GM19043 (cell line): ENCODE results near the gene KAZN.

Experiments used
- ATAC-seq: cut with Tn5 transposase; IDR thresholded peaks from one replicate; pipeline ENCODE4 v1.9.1; 2021; ENCODE audit warnings: low read depth; ENCODE audit not compliant: unreplicated experiment

Gene KAZN

DNA sequence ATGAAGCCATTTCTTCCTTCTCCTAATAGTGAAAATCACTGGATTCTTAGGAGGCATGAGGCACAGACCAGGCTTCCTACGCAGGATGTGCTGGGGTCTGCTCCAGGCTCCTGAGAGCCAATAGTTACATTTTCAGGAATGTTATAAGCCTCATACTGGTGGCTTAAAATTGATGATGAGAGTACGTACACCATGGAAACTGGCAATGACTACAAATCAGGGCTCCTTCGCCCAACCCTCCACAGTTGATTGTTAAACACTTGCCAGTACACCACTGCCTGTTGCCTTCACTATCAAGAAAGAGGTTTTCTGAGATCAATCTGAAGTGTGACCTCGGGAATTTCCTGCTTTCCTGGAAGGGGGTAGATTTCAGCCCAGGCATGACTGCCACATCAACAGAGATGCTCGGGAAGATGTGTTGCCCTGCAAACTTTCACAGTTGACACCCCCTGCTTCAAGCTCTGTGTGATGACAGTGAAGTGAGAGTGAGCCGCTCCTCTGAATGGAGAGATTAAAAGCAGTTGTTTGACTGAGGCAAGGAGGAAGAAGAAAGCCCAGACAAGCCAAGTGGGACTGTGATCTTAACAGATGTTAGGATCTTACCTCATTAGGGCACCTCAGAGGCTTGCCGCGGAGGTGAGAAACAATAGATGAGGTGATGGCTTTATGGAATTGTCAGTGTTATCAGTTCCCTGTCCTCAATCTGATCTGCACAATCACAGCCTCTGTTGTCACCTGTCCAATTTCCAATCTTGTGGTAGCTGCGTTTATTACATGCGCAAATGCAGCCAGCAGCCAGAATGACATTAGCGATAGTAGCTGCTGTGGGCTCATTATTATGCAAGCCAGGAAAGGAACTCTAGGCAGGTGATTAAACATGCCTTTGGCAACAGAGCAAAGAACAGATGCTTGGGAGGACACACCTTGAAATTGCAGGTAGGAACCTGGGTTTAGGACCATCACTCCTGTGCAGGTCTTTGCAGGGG is 277.3 kb downstream of the KAZN start:
- no peak for ATAC-seq

- ATAC-seq = no peak
Observed at GRCh38 chr1:14876747-14877146, 278.3 kb downstream of the KAZN start.

- ATAC-seq = no peak
Observed at GRCh38 chr1:14877224-14877623, 278.7 kb downstream of the KAZN start.

DNA sequence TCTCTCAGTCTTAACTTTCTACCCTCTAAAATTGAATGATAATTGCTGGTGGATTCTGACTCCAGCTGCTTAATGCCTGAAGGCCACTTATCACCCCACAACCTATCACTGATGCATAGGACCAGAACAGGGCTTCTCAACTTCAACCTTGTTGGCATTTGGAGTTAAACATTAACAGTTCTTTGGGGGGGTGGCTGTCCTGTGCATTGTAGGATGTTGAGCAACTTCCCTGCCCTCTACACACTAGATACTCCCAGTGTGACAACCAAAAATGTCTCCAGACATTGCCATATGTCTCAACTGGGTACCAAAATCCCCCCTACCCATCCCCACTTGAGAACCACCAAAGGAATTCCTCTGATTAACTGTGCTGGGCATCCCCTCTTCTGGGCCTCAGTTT is 279.6 kb downstream of the KAZN start:
- no peak for ATAC-seq

DNA sequence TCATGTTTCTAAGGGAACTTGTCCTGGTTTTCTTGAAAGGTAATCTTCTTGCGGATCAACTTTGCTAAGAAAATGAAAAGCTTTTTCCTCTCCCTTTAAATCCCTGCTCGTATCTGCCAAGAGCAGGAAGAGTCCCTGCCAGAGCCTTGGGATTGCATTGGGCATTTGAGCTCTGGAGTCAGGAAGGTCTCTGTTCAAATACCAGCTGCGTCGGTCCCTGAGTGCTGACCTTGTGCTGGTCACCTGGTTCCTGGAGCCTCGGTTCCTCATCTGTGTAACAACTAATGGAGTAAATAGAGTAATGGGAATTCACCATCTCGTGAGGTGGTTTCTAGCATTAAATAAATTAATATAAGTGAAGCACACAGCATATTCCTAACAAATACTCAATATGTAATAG is 280.5 kb downstream of the KAZN start:
- no peak for ATAC-seq

- ATAC-seq = no peak
Observed at GRCh38 chr1:14880456-14881316, 282.2 kb downstream of the KAZN start.

- ATAC-seq = peak; percentile 84
Observed at GRCh38 chr1:14881775-14882672, 283.5 kb downstream of the KAZN start.

DNA sequence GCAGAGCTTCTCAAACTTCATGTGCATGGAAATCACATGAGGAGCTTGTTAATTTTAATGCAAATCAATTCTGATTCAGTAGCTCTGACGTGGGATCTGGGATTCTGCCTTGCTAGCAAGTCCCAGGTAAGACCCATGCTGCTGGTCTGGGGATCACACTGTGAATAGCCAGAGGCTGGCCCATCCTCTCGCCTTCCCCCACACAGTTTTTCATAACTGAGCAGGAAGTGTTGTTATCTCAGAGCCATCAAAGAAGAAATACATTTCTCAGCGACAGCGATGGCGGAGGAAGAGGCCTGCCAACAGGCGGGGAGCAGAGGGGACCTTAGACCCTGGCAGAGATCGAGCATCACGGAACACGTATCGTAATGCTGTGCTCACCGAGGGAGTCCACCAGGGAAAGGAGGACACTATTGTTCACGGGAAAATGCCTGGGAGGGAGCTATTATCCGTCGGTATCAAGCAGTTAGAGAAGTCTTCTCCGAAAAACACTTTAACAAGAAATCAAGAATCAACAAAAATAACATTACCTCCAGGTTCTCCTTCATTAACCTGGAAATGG is 286.2 kb downstream of the KAZN start:
- no peak for ATAC-seq

GRCh38 chr1:14887044-14887566 is 288.6 kb downstream of the KAZN start:
- ATAC-seq = no peak

- ATAC-seq = no peak
Observed at GRCh38 chr1:14887764-14888350, 289.4 kb downstream of the KAZN start.

GRCh38 chr1:14888374-14888773 is 289.9 kb downstream of the KAZN start:
- no peak for ATAC-seq

DNA sequence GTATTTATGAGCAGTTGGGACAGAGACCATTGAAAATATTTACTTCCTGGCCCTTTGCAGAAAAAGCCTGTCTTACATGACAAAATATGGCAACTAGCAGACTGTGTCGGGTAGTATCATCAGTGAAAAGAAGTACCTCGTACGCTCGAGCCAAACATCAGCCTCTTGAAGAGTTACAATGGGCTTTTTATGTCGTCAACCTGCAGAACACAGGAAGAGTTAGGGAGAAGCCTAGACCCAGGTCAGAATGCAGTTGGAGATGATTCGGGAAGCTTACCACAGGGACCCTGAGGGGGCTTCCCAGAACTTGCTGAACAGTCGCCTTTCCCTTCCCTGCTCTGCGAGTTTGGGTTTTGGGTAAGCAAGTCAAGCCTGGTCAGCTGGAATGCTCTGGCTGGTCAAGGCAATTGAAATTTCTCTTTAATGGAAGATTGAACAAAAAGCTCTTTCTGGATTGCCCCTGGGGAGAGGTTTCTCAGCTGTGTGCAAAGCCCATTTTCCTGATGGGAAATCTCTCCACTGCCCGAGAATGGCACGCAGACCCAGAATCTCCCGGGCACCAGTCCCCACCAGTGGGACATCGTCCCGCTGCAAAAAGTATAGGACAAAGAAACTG is 291.4 kb downstream of the KAZN start:
- no peak for ATAC-seq

DNA sequence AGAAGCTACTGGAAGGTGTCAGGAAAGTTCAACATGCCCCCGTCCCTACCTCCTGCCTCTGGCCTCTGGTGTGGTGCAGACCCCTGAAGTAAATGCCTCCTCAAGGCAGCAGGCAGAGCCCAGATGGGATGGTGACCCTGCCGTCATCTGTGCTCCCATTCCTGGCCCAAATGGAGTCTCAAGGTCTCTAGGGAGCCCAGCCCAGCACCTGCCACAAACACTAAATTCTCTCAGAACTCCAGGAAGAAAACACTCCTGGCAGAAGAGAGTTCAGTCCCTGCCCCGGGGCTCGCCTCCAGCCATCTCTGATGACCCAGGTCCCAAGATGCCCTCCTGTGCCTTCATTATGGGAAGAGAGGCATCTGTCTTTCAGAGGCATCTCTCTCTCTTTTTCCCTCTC is 293.5 kb downstream of the KAZN start:
- no peak for ATAC-seq

DNA sequence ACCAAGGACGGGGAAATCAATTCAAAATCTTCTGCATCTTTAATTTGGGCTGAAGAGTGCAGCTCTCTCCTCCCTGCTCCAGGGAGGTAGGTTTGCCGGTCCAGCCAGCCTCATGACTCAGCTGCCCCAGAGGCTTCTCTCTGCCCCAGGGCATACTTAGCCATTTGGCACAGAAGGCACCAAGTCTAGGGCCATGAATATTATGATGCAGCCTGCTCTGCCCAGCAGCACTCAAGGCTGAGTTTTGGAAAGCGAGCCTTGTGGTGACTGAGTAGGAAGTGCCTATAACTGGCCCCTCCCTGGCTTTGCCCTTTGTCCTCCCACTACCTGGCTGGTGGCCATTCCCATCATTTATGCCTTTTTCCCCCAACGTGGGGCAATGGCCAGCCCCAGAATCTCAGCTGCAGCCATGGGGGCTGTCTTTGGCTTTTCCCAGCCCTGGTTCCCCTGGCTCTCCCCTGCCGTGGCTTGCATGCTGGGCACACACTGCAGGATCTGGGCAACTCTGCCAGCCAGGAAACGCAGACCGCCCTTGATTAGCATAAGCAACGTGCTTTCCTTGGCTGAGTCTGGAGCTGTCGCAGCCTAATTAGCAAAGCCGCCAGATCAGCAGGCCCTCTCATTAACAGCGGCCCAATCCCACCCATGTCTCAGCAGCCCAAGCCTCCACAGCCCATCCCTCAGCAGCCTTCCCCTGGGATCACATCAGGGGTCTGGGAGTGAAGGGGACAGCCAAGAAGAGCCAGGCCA is 296.5 kb downstream of the KAZN start:
- ATAC-seq = no peak

DNA sequence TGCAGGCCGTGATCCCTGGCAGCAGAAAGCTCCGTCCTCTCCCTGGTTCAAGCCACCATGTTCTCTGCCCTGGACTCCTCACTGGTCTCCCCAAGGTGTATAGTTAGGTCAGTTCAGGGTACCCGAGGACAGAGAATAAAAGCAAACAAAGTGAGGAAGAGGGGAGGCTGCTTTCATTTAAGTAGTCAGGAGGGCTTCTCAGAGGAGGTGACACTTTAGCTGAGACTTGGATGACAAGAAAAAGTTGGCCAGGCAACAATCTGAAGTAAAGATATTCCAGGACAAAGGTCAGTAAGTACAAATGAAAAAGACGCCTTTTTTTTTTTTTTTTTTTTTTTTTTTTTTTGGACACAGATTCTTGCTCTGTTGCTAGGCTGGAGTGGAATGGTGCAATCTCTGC is 297.2 kb downstream of the KAZN start:
- no peak for ATAC-seq

- no peak for ATAC-seq
Observed at GRCh38 chr1:14896381-14897079, 298.0 kb downstream of the KAZN start.

GRCh38 chr1:14897080-14897449 is 298.6 kb downstream of the KAZN start:
- no peak for ATAC-seq

- ATAC-seq = no peak
Observed at GRCh38 chr1:14897547-14897946, 299.1 kb downstream of the KAZN start.
